ENCODE data around the gene SPESP1.

DNA sequence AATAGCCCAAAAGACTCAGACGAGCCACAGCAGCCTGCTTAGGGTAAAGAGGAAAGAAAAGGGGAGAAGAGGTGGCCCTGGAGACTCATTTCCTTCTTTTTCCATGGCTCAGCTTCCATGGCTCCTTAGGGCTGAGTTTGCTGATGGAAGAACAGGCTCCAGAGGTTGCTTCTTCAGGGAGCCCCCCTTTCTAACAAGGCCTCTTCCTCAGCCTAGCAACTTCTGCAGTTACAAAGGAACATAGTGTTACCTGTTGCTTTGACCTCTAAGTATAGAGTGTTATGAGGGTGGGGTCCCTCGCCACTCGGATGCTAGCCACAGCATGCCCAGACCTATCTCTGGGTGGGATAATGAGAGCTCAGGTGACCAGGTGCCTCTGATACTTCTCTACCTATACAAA lies 43.2 kb upstream of the SPESP1 start:
- TF ChIP-seq, protein P1, sequence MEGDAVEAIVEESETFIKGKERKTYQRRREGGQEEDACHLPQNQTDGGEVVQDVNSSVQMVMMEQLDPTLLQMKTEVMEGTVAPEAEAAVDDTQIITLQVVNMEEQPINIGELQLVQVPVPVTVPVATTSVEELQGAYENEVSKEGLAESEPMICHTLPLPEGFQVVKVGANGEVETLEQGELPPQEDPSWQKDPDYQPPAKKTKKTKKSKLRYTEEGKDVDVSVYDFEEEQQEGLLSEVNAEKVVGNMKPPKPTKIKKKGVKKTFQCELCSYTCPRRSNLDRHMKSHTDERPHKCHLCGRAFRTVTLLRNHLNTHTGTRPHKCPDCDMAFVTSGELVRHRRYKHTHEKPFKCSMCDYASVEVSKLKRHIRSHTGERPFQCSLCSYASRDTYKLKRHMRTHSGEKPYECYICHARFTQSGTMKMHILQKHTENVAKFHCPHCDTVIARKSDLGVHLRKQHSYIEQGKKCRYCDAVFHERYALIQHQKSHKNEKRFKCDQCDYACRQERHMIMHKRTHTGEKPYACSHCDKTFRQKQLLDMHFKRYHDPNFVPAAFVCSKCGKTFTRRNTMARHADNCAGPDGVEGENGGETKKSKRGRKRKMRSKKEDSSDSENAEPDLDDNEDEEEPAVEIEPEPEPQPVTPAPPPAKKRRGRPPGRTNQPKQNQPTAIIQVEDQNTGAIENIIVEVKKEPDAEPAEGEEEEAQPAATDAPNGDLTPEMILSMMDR (conservative IDR thresholded peaks at IDR 0.05) = no peak
- no peak for TF ChIP-seq ZFX (IDR thresholded peaks at IDR 0.05)

Measured in C4-2B (cell line).